ENCODE results near the gene POM121L2. TPM values are rescaled to one million over a fixed set of nuclear protein-coding genes. Genes with fewer than 3 reads are reported as not detected.

The POM121L2 gene
- polyA plus RNA-seq, 4 donors, result not detected

DNA sequence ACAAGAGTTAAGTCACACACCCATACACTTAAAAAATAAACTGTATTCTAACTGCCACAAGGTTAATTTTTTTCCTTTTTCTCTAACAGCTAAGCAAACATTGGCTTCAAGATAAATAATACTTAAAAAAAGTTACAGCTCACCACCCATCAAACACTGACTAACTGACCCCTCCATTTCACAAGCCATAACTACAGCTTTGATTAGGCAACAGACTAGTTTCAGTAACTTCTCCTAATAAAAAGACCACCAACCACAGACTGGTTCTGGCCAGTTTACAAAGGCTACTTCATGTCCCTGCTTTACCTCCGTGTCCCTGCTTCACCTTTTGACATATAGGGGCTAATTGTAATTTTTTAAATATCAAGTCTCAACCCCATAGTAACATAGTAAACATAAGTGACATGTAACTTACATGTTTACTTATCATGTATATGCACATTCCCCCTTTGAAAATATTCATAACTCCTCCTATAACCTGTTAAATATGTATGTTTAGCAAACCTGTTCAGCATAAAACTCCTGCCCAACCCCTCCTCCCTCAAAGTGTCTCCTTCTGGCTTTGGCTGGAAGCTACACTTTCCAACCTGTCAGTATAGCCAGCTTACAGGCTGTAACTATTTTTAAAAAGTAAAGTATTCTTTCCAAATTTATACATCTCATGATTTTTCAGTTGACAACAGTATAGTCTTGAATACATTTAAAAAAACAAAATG lies 15.1 kb upstream of the POM121L2 start:
- 23 to 32% (median 28%) methylated on average over 1 of the region's 1 CpG for WGBS, 3 donors
- H3K4me1 ChIP-seq (ENCODE audit: control insufficient read depth in 3 of 3, insufficient read depth in 2 of 3, low read depth in 1 of 3, low read length in 2 of 3), result no peaks in the 10 kb centered on the region
- no peak overlapping the region for H3K27ac ChIP-seq (ENCODE audit: low read depth in 1 of 3, low read length in 2 of 3)
- H3K36me3 ChIP-seq (ENCODE audit: control insufficient read depth in 3 of 3, insufficient read depth in 2 of 3, low read depth in 1 of 3, low read length in 3 of 3), result no peaks in the 10 kb centered on the region
- H3K27me3 ChIP-seq (ENCODE audit: control insufficient read depth in 3 of 3, insufficient read depth in 3 of 3, low read length in 3 of 3), result peaks cover 0 to 15% (median 6%) of the 10 kb centered on the region in 3 donors
- no peak overlapping the region for H3K4me3 ChIP-seq (ENCODE audit: low read depth in 1 of 3, low read length in 3 of 3)
- H3K9me3 ChIP-seq (ENCODE audit: control insufficient read depth in 2 of 2, insufficient read depth in 1 of 2, low read depth in 1 of 2, low read length in 1 of 2), result no peaks in the 10 kb centered on the region
- FAIRE-seq (no peak), DNase-seq (no peak)

DNA sequence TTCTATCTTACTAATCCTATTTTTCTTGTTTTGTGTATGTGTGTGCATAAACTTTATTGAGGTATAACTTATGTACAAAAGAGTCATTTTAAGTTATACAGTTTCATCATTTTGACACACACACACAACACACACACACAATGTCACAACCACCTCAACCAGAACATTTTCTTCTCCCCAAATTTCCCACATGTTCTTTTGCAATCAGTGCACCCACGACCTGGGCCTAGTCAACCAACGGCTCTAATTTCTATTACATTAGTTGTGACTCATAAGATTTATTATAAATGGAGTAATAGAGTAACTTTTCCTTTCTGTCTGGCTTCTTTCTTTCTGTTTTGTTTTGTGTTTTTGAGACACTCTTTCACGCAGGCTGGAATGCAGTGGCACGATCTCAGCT lies 9.8 kb upstream of the POM121L2 start:
- no peaks in the 10 kb centered on the region for H3K36me3 ChIP-seq (ENCODE audit: control insufficient read depth in 3 of 3, insufficient read depth in 2 of 3, low read depth in 1 of 3, low read length in 3 of 3)
- no peaks in the 10 kb centered on the region for H3K9me3 ChIP-seq (ENCODE audit: control insufficient read depth in 2 of 2, insufficient read depth in 1 of 2, low read depth in 1 of 2, low read length in 1 of 2)
- no peaks in the 10 kb centered on the region for H3K4me1 ChIP-seq (ENCODE audit: control insufficient read depth in 3 of 3, insufficient read depth in 2 of 3, low read depth in 1 of 3, low read length in 2 of 3)
- no peak overlapping the region for H3K4me3 ChIP-seq (ENCODE audit: low read depth in 1 of 3, low read length in 3 of 3)
- H3K27me3 ChIP-seq (ENCODE audit: control insufficient read depth in 3 of 3, insufficient read depth in 3 of 3, low read length in 3 of 3), result peaks cover 0 to 14% (median 3%) of the 10 kb centered on the region in 3 donors
- DNase-seq (no peak), FAIRE-seq (no peak)
- 72 to 79% (median 75%) methylated on average over 4 of the region's 4 CpGs for WGBS, 3 donors
- no peak overlapping the region for H3K27ac ChIP-seq (ENCODE audit: low read depth in 1 of 3, low read length in 2 of 3)

DNA sequence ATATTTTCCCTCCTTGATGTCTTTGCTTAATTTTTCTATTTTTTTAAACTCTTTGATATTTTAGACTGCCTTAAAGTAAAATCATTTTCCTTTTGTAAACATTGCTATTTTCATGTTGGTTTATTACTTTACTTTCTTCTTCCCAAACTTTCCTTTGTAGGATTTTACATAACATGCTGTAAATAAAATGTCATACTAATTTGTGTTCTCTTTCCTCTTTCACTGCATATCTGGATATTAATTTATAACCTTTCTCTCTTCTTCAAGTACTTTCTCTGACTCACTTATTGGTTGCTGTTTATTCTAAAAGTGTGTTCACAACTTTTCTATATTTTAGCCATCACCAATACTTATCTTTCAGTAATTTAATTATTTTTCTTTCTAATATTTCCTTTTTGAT lies 9.3 kb upstream of the POM121L2 start:
- FAIRE-seq (no peak), DNase-seq (no peak)
- Histone ChIP-seq H3K27me3 (ENCODE audit: control insufficient read depth in 3 of 3, insufficient read depth in 3 of 3, low read length in 3 of 3) (peaks cover 0 to 14% (median 3%) of the 10 kb centered on the region in 3 donors), H3K4me3 (ENCODE audit: low read depth in 1 of 3, low read length in 3 of 3) (no peak overlapping the region), H3K27ac (ENCODE audit: low read depth in 1 of 3, low read length in 2 of 3) (no peak overlapping the region), H3K36me3 (ENCODE audit: control insufficient read depth in 3 of 3, insufficient read depth in 2 of 3, low read depth in 1 of 3, low read length in 3 of 3) (no peaks in the 10 kb centered on the region), H3K4me1 (ENCODE audit: control insufficient read depth in 3 of 3, insufficient read depth in 2 of 3, low read depth in 1 of 3, low read length in 2 of 3) (no peaks in the 10 kb centered on the region), H3K9me3 (ENCODE audit: control insufficient read depth in 2 of 2, insufficient read depth in 1 of 2, low read depth in 1 of 2, low read length in 1 of 2) (no peaks in the 10 kb centered on the region)

DNA sequence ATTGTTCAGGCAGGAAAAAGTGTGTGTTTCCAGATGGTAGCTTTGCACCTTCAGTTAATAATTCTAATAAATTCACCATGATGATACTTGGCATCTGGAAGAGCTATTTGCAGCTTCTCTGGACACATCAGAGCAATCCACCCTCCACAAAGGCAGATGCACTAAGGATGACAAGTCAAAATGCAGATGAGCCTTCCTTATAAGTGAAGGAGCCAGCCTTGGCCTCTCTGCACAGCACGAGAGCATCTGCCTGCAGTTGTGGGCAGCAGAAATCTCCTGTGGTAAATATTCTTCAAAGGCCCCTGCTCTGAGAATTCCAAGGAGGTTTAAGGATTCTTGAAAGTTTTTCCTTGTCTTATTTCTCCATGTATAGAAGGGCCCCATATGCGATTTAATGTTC lies 6.9 kb upstream of the POM121L2 start:
- H3K4me3 ChIP-seq (ENCODE audit: low read depth in 1 of 3, low read length in 3 of 3), result no peak overlapping the region
- H3K9me3 ChIP-seq (ENCODE audit: control insufficient read depth in 2 of 2, insufficient read depth in 1 of 2, low read depth in 1 of 2, low read length in 1 of 2), result no peaks in the 10 kb centered on the region
- WGBS, 3 donors, result 38 to 46% (median 45%) methylated on average over 2 of the region's 2 CpGs
- H3K4me1 ChIP-seq (ENCODE audit: control insufficient read depth in 3 of 3, insufficient read depth in 2 of 3, low read depth in 1 of 3, low read length in 2 of 3), result no peaks in the 10 kb centered on the region
- FAIRE-seq (no peak), DNase-seq (no peak)
- no peaks in the 10 kb centered on the region for H3K36me3 ChIP-seq (ENCODE audit: control insufficient read depth in 3 of 3, insufficient read depth in 2 of 3, low read depth in 1 of 3, low read length in 3 of 3)
- H3K27ac ChIP-seq (ENCODE audit: low read depth in 1 of 3, low read length in 2 of 3), result no peak overlapping the region
- peaks cover 0 to 14% (median 3%) of the 10 kb centered on the region in 3 donors for H3K27me3 ChIP-seq (ENCODE audit: control insufficient read depth in 3 of 3, insufficient read depth in 3 of 3, low read length in 3 of 3)

DNA sequence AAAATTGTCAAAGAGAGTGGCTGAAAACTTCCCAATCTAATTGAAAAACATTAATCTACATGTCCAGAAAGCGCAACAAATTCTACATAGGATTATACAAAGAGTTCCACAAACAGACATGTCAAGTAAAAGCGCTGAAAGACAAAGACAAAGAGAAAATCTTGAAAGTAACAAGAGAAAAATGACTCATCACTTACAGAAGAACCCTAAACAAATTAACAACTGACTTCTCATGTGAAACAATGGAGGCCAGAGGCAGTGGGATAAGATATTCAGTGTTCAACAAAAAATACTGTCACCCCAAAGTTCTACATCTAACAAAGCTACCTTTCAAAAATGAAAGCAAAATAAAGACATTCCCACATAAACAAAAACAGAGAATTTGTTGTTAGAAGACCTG lies 2.0 kb upstream of the POM121L2 start:
- peaks cover 0 to 2% of the 10 kb centered on the region in 2 donors for H3K9me3 ChIP-seq (ENCODE audit: control insufficient read depth in 2 of 2, insufficient read depth in 1 of 2, low read depth in 1 of 2, low read length in 1 of 2)
- H3K36me3 ChIP-seq (ENCODE audit: control insufficient read depth in 3 of 3, insufficient read depth in 2 of 3, low read depth in 1 of 3, low read length in 3 of 3), result no peaks in the 10 kb centered on the region
- DNase-seq, result no peak
- H3K27ac ChIP-seq (ENCODE audit: low read depth in 1 of 3, low read length in 2 of 3), result no peak overlapping the region
- WGBS, 3 donors, result 84 to 87% (median 85%) methylated on average over 2 of the region's 2 CpGs
- no peak for FAIRE-seq
- H3K4me3 ChIP-seq (ENCODE audit: low read depth in 1 of 3, low read length in 3 of 3), result no peak overlapping the region
- peaks cover 0 to 6% (median 0%) of the 10 kb centered on the region in 3 donors for H3K4me1 ChIP-seq (ENCODE audit: control insufficient read depth in 3 of 3, insufficient read depth in 2 of 3, low read depth in 1 of 3, low read length in 2 of 3)
- H3K27me3 ChIP-seq (ENCODE audit: control insufficient read depth in 3 of 3, insufficient read depth in 3 of 3, low read length in 3 of 3), result peaks cover 0 to 47% (median 23%) of the 10 kb centered on the region in 3 donors

DNA sequence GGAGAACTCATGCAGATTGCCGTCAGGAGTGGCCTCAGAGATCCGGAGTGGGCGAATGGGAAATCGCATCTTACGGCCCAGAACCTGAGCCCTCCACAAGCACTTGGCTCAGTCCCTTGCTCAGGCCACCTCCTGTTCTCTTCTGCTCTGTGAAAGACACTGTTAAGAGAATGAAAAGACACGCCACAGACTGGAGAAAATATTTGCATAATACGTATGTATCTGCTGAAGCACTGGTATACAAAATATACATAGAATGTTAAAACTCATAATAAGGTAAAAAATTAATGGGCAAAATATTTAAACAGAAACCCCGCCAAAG lies 838 bp upstream of the POM121L2 start:
- H3K36me3 ChIP-seq (ENCODE audit: control insufficient read depth in 3 of 3, insufficient read depth in 2 of 3, low read depth in 1 of 3, low read length in 3 of 3), result no peaks in the 10 kb centered on the region
- FAIRE-seq (no peak), DNase-seq (no peak)
- H3K4me3 ChIP-seq (ENCODE audit: low read depth in 1 of 3, low read length in 3 of 3), result peak overlapping the region in 2 of 3 donors; percentile 61 to 67
- WGBS, 3 donors, result 3 to 14% (median 9%) methylated on average over 8 of the region's 8 CpGs
- H3K27me3 ChIP-seq (ENCODE audit: control insufficient read depth in 3 of 3, insufficient read depth in 3 of 3, low read length in 3 of 3), result peaks cover 0 to 43% (median 24%) of the 10 kb centered on the region in 3 donors
- peaks cover 0 to 2% of the 10 kb centered on the region in 2 donors for H3K9me3 ChIP-seq (ENCODE audit: control insufficient read depth in 2 of 2, insufficient read depth in 1 of 2, low read depth in 1 of 2, low read length in 1 of 2)
- peaks cover 0 to 6% (median 0%) of the 10 kb centered on the region in 3 donors for H3K4me1 ChIP-seq (ENCODE audit: control insufficient read depth in 3 of 3, insufficient read depth in 2 of 3, low read depth in 1 of 3, low read length in 2 of 3)
- no peak overlapping the region for H3K27ac ChIP-seq (ENCODE audit: low read depth in 1 of 3, low read length in 2 of 3)

DNA sequence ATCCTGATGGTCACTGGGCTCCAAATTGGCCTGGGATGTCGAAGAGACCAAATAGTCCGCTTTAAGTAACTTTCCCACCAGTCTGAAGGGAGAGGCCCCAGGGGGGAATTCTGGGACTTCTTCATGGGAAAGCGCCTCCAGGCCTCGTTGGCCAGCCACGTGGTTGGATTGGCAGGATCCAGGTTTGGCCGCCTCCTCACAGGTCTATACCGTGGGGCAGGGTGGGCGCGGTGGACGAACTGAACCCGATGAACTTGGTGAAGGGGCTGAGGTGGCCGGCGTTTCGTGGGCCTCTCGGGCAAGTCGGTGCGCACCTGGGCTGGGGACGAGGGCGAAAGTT lies 297 bp downstream of the POM121L2 start:
- Histone ChIP-seq H3K9me3 (ENCODE audit: control insufficient read depth in 2 of 2, insufficient read depth in 1 of 2, low read depth in 1 of 2, low read length in 1 of 2) (peaks cover 0 to 2% of the 10 kb centered on the region in 2 donors), H3K27me3 (ENCODE audit: control insufficient read depth in 3 of 3, insufficient read depth in 3 of 3, low read length in 3 of 3) (peaks cover 0 to 41% (median 22%) of the 10 kb centered on the region in 3 donors), H3K4me1 (ENCODE audit: control insufficient read depth in 3 of 3, insufficient read depth in 2 of 3, low read depth in 1 of 3, low read length in 2 of 3) (peaks cover 0 to 6% (median 0%) of the 10 kb centered on the region in 3 donors), H3K4me3 (ENCODE audit: low read depth in 1 of 3, low read length in 3 of 3) (peak overlapping the region in 1 of 3 donors; percentile 67), H3K36me3 (ENCODE audit: control insufficient read depth in 3 of 3, insufficient read depth in 2 of 3, low read depth in 1 of 3, low read length in 3 of 3) (no peaks in the 10 kb centered on the region), H3K27ac (ENCODE audit: low read depth in 1 of 3, low read length in 2 of 3) (no peak overlapping the region)
- WGBS, 3 donors, result 17 to 31% (median 24%) methylated on average over 19 of the region's 19 CpGs
- DNase-seq (no peak), FAIRE-seq (no peak)

DNA sequence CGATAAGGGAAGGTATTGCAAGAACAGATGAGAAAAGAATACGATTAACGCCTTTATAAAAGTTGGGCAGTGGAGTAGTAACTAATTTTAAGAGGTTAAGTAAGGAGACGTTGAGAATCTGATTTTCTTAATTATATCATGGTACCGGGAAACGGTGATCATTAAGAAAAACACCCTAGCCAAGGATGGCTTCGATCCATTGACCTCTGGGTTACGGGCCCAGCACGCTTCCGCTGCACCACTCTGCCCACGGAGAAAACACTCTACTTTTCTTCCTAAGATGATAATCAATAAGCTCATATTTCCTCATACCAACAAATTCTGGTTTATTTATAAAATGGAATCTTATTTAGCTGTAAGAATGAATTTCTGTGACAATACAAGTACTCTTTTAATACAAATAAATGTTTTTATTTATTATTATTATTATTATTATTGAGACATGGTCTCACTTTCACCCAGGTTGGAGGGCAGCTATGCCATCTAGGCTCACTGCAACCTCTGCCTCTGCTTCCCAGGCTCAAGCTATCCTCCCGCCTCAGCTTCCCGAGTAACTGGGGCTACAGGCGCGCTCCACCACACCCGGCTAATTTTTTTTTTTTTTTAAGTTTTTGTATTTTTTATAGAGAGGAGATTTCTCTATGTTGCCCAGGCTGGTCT lies 8.3 kb downstream of the POM121L2 start:
- Histone ChIP-seq H3K27ac (ENCODE audit: low read depth in 1 of 3, low read length in 2 of 3) (no peak overlapping the region), H3K27me3 (ENCODE audit: control insufficient read depth in 3 of 3, insufficient read depth in 3 of 3, low read length in 3 of 3) (peaks cover 0 to 54% (median 20%) of the 10 kb centered on the region in 3 donors), H3K9me3 (ENCODE audit: control insufficient read depth in 2 of 2, insufficient read depth in 1 of 2, low read depth in 1 of 2, low read length in 1 of 2) (peaks cover 0 to 9% of the 10 kb centered on the region in 2 donors), H3K36me3 (ENCODE audit: control insufficient read depth in 3 of 3, insufficient read depth in 2 of 3, low read depth in 1 of 3, low read length in 3 of 3) (no peaks in the 10 kb centered on the region), H3K4me3 (ENCODE audit: low read depth in 1 of 3, low read length in 3 of 3) (no peak overlapping the region), H3K4me1 (ENCODE audit: control insufficient read depth in 3 of 3, insufficient read depth in 2 of 3, low read depth in 1 of 3, low read length in 2 of 3) (no peaks in the 10 kb centered on the region)
- 36 to 59% (median 52%) methylated on average over 16 of the region's 16 CpGs for WGBS, 3 donors
- no peak for FAIRE-seq
- DNase-seq, result no peak

All from small intestine (tissue), 7 donors.